ENCODE results near the gene LAMA5. TPM values are rescaled to one million over a fixed set of nuclear protein-coding genes. Genes with fewer than 3 reads are reported as not detected.

The LAMA5 gene
- total RNA-seq, 2 experiments from 2014 or later, result 53.3 to 162 TPM

DNA sequence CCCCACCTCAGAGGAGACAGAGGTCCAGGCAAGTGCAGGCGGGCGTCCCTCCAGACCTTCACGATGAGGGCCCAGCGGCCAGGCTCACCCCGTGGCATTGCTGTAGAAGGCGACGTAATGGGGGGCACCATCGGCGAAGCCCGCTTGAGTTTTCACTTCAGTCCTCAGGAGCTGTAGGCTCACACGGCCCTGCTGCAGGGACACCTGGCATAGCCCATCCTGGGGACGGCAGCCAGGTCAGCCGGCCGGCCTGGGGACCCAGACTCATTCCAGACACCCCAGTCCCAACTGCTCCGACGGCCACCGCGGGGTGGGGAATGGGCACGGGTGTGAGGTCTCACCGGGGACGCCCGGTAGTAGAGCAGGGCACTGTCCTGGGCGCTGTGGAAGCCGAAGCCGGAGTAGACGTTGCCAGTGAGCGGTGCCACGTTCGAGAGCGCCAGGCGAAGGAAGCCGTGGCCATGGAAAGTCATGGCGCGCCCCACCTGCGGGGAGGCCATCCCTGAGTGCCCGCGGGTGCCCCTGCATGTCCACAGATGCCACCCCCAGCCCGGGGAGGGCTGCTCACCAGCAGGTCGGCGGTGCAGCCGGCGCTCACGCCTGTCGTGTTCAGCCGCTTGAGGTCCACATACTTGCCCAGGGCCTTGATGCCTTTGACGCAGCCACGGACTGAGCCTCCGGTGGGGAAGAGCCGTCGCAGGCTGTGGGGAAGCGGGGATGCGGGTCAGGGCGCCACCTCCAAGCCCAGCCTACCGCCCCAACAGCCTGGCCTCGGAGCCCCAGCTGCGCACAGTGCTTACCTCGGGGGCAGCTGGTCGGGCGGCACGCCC, 55.1 kb downstream of the LAMA5 start:
- no TSS peak for BruUV-seq (replicated peaks)
- Histone ChIP-seq H3K9me3 (ENCODE audit: low read length) (no peaks in the 10 kb centered on the region), H4K20me1 (ENCODE audit: insufficient read depth, low read length) (no peaks in the 10 kb centered on the region), H3K27ac (ENCODE audit: low read depth, low read length, poor library complexity, severe bottlenecking) (no peak overlapping the region), H3K4me1 (ENCODE audit: insufficient read depth, low read length, poor library complexity, severe bottlenecking) (no peaks in the 10 kb centered on the region), H3K9me2 (ENCODE audit: insufficient read depth, low read length) (no peaks in the 10 kb centered on the region), H3K36me3 (ENCODE audit: insufficient read depth, low read length) (peaks cover 61% of the 10 kb centered on the region), H2AFZ (ENCODE audit: low read length) (no peak overlapping the region), H3K79me2 (ENCODE audit: insufficient read depth, low read depth, low read length) (no peaks in the 10 kb centered on the region), H3K4me2 (ENCODE audit: low read length) (no peak overlapping the region), H3K4me3 (ENCODE audit: low read depth, low read length, poor library complexity, severe bottlenecking) (no peak overlapping the region)
- ChIA-PET CTCF (ENCODE audit: unreplicated experiment) (no interaction called here), POLR2A (no interaction called here)
- TF ChIP-seq EZH2phosphoT487 (IDR thresholded peaks at IDR 0.05; ENCODE audit: borderline replicate concordance, low read depth, low read length), result no peak
- TF ChIP-seq, protein P1, sequence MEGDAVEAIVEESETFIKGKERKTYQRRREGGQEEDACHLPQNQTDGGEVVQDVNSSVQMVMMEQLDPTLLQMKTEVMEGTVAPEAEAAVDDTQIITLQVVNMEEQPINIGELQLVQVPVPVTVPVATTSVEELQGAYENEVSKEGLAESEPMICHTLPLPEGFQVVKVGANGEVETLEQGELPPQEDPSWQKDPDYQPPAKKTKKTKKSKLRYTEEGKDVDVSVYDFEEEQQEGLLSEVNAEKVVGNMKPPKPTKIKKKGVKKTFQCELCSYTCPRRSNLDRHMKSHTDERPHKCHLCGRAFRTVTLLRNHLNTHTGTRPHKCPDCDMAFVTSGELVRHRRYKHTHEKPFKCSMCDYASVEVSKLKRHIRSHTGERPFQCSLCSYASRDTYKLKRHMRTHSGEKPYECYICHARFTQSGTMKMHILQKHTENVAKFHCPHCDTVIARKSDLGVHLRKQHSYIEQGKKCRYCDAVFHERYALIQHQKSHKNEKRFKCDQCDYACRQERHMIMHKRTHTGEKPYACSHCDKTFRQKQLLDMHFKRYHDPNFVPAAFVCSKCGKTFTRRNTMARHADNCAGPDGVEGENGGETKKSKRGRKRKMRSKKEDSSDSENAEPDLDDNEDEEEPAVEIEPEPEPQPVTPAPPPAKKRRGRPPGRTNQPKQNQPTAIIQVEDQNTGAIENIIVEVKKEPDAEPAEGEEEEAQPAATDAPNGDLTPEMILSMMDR (conservative IDR thresholded peaks at IDR 0.05; ENCODE audit: low read length), result no peak
- intact Hi-C loops (cut with micrococcal nuclease; ENCODE audit: unreplicated experiment), result no loop called here
- no peak for DNase-seq (ENCODE audit: low spot score)

DNA sequence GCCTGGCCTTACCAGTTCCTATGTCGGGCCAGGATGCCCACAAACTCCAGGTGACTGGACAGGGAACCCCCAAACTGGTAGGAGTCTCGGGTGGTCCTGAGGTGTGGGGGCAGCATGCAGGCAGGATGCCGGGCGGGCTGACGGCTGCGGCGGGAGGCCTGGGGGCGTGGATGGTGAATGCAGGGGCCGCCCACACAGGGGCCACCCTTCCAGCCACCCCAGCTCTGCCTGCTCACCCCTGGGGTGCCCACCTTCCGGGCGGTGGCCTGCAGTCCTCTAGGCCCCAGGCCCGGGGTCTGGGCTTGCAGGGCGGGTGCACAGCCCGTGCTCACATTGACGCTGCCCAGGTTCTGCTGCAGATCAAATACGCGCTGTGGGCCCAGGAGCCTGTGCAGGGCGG, 56.0 kb downstream of the LAMA5 start:
- H2AFZ ChIP-seq (ENCODE audit: low read length), result no peak overlapping the region
- peaks cover 1% of the 10 kb centered on the region; the same call in 1 of the 2 replicates for H3K79me2 ChIP-seq (ENCODE audit: insufficient read depth, low read depth, low read length)
- TF ChIP-seq EZH2phosphoT487 (IDR thresholded peaks at IDR 0.05; ENCODE audit: borderline replicate concordance, low read depth, low read length), result no peak
- TF ChIP-seq, protein P1 (conservative IDR thresholded peaks at IDR 0.05; ENCODE audit: low read length), result no peak
- H3K27ac ChIP-seq (ENCODE audit: low read depth, low read length, poor library complexity, severe bottlenecking), result no peak overlapping the region
- H4K20me1 ChIP-seq (ENCODE audit: insufficient read depth, low read length), result no peaks in the 10 kb centered on the region
- H3K9me2 ChIP-seq (ENCODE audit: insufficient read depth, low read length), result no peaks in the 10 kb centered on the region
- peaks cover 61% of the 10 kb centered on the region for H3K36me3 ChIP-seq (ENCODE audit: insufficient read depth, low read length)
- POLR2A ChIA-PET, result no interaction called here
- no TSS peak for BruUV-seq (replicated peaks)
- no peak for DNase-seq (ENCODE audit: low spot score)
- H3K4me1 ChIP-seq (ENCODE audit: insufficient read depth, low read length, poor library complexity, severe bottlenecking), result no peaks in the 10 kb centered on the region
- CTCF ChIA-PET (ENCODE audit: unreplicated experiment), result no interaction called here
- H3K9me3 ChIP-seq (ENCODE audit: low read length), result no peaks in the 10 kb centered on the region
- H3K4me3 ChIP-seq (ENCODE audit: low read depth, low read length, poor library complexity, severe bottlenecking), result no peak overlapping the region
- H3K4me2 ChIP-seq (ENCODE audit: low read length), result no peak overlapping the region
- intact Hi-C loops (cut with micrococcal nuclease; ENCODE audit: unreplicated experiment), result no loop called here

DNA sequence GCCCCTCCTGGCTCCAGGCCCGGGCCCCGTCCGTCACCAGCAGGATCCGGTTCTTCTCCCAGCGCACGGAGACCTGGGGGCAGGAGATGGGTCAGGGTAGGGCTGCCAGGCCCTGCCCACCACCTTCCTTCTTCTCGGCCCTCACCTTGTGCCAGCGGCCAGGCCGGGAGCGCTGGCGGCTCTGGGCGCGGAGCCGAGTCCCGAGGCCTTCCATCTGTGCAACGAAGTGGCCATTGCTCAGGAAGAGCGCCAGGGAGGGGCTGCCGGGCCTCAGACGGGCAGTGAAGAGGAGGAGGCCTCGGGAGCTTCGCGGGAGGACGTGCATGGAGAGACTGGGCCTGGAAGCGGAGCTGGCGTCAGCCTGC, 56.4 kb downstream of the LAMA5 start:
- DNase-seq (ENCODE audit: low spot score), result no peak
- no peak overlapping the region for H3K4me3 ChIP-seq (ENCODE audit: low read depth, low read length, poor library complexity, severe bottlenecking)
- ChIA-PET CTCF (ENCODE audit: unreplicated experiment) (no interaction called here), POLR2A (no interaction called here)
- H3K27ac ChIP-seq (ENCODE audit: low read depth, low read length, poor library complexity, severe bottlenecking), result no peak overlapping the region
- no peak overlapping the region for H2AFZ ChIP-seq (ENCODE audit: low read length)
- H3K9me2 ChIP-seq (ENCODE audit: insufficient read depth, low read length), result no peaks in the 10 kb centered on the region
- H3K4me2 ChIP-seq (ENCODE audit: low read length), result no peak overlapping the region
- peaks cover 4% of the 10 kb centered on the region; the same call in 1 of the 2 replicates for H3K79me2 ChIP-seq (ENCODE audit: insufficient read depth, low read depth, low read length)
- intact Hi-C loops (cut with micrococcal nuclease; ENCODE audit: unreplicated experiment), result no loop called here
- BruUV-seq (replicated peaks), result no TSS peak
- H3K4me1 ChIP-seq (ENCODE audit: insufficient read depth, low read length, poor library complexity, severe bottlenecking), result no peaks in the 10 kb centered on the region
- TF ChIP-seq, protein P1 (conservative IDR thresholded peaks at IDR 0.05; ENCODE audit: low read length), result no peak
- no peak for TF ChIP-seq EZH2phosphoT487 (IDR thresholded peaks at IDR 0.05; ENCODE audit: borderline replicate concordance, low read depth, low read length)
- no peaks in the 10 kb centered on the region for H3K9me3 ChIP-seq (ENCODE audit: low read length)
- peaks cover 61% of the 10 kb centered on the region for H3K36me3 ChIP-seq (ENCODE audit: insufficient read depth, low read length)
- H4K20me1 ChIP-seq (ENCODE audit: insufficient read depth, low read length), result no peaks in the 10 kb centered on the region

Measured in OCI-LY7 (cell line).